GM23248 (cell line): ENCODE measurements around the gene TBC1D24.

Experiments
- EZH2 ChIP-seq: fragments of 200-600 bp; sonication (generic); IDR thresholded peaks from 2 replicates; pipeline ENCODE4 v1.6.1; 2018; ENCODE audit warnings: antibody characterized with exemption, mild to moderate bottlenecking; ENCODE audit not compliant: insufficient read depth, poor library complexity, severe bottlenecking
- EZH2phosphoT487 ChIP-seq: fragments of 200-600 bp; sonication (generic); IDR thresholded peaks from 2 replicates; pipeline ENCODE4 v1.6.1; 2018; ENCODE audit warnings: antibody characterized with exemption, moderate library complexity, mild to moderate bottlenecking, low read depth; ENCODE audit not compliant: insufficient read depth

DNA sequence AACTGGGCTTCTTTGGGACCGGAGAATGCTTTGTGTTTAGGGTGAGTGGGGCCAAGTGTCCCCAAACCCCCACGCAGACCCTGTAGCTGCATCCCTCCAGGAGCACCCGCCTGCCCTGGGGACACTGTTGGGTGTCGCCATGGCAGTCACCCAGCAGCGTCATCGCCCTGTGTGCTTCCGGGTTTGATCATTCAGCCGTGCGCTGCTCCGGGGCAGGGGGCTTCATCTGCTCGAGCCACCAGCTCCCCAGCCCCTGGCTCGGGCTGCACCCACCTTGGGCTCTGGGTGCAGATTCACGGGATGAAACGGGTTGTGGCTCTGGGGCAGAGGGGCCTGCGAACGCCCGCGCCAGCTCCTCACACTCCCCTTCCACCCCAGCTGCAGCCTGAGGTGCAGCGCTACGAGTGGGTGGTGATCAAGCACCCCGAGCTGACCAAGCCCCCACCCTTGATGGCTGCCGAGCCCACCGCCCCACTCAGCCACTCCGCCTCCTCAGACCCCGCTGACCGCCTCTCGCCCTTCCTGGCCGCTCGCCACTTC is 25.0 kb downstream of the TBC1D24 start:
- TF ChIP-seq EZH2, result no peak
- no peak for TF ChIP-seq EZH2phosphoT487
